ENCODE measurements around the gene CHST2. TPM values are rescaled to one million over a fixed set of nuclear protein-coding genes. Genes with fewer than 3 reads are reported as not detected.

CHST2 gene
- total RNA-seq, 4 donors from 2014 or later = 1.6 to 9.8 (median 5.1) TPM

DNA sequence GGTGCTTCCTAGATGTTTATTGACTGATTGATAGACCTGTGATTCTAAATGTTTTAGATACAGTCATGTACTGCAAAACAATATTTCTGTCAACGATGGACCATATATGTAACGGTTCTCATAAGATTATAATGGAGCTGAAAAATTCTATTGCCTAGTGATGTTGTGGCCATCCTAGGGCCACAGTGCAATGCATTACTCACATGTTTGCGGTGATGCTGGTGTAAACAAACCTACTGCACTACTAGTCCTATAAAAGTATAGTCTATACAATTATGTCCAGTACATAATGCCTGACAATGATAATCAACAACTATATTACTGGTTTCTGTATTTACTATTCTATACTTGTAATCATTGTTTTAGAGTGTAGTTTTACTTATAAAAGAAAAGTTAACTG lies 46.8 kb downstream of the CHST2 start:
- WGBS, 2 donors (ENCODE audit: low coverage in 1 of 2) = 91 to 100% methylated on average over 1 to 3 of the region's 3 CpGs
- H3K27me3 ChIP-seq = no peaks in the 10 kb centered on the region
- no peak for ATAC-seq
- no peak overlapping the region for H3K27ac ChIP-seq
- no peaks in the 10 kb centered on the region for H3K4me1 ChIP-seq
- no peaks in the 10 kb centered on the region for H3K36me3 ChIP-seq
- H3K9me3 ChIP-seq = no peaks in the 10 kb centered on the region
- H3K4me3 ChIP-seq = no peak overlapping the region
- TF ChIP-seq POLR2AphosphoS5 (IDR thresholded peaks at IDR 0.05) (no peak), EP300 (IDR thresholded peaks at IDR 0.05) (no peak), POLR2A (IDR thresholded peaks at IDR 0.05) (no peak)
- TF ChIP-seq, protein P1, sequence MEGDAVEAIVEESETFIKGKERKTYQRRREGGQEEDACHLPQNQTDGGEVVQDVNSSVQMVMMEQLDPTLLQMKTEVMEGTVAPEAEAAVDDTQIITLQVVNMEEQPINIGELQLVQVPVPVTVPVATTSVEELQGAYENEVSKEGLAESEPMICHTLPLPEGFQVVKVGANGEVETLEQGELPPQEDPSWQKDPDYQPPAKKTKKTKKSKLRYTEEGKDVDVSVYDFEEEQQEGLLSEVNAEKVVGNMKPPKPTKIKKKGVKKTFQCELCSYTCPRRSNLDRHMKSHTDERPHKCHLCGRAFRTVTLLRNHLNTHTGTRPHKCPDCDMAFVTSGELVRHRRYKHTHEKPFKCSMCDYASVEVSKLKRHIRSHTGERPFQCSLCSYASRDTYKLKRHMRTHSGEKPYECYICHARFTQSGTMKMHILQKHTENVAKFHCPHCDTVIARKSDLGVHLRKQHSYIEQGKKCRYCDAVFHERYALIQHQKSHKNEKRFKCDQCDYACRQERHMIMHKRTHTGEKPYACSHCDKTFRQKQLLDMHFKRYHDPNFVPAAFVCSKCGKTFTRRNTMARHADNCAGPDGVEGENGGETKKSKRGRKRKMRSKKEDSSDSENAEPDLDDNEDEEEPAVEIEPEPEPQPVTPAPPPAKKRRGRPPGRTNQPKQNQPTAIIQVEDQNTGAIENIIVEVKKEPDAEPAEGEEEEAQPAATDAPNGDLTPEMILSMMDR (IDR thresholded peaks at IDR 0.05) = no peak

DNA sequence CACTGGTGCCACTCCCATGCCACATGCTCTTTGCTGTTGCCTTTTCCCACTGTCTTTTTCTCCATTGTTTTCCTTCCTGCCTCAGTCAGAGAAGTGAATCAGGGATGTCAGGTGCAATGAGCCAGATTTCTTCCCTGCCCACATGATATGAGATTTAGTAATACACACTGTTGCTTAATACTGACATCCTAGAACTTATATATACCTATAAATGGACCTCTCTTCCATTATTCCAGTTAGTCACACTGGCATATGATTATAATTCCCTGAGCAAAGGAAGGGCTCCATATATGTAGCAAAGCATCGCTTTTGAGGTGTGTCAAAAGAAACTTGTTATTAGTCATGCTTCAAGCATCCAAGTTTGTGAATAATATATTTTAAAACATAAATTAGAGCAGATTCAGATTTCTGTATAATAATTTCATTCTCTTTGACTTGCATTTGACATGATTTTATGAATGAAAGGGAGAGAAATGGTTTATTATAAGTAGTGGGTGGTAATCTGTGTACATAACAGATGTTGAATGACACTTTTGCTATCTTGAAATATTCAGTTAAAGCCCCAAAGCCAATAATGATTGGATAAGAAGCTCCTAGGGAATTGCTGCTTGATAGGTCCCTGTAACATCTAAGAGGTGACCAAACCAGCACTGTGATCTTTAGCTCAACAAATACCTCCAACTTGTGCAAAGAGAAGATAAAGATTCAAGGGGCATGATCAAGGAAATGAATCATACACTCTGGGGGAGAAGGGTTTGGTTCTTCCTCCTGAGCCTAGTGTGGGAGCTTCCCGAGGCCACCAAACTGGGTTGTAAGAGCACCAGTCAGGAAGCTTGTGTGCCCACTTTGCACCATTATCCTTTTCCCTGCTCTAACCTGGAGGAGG lies 48.6 kb downstream of the CHST2 start:
- Histone ChIP-seq H3K36me3 (no peaks in the 10 kb centered on the region), H3K9me3 (peaks cover 0 to 7% (median 0%) of the 10 kb centered on the region in 3 donors), H3K27ac (no peak overlapping the region), H3K27me3 (no peaks in the 10 kb centered on the region), H3K4me1 (no peaks in the 10 kb centered on the region), H3K4me3 (no peak overlapping the region)
- TF ChIP-seq POLR2AphosphoS5 (IDR thresholded peaks at IDR 0.05) (no peak), EP300 (IDR thresholded peaks at IDR 0.05) (no peak), POLR2A (IDR thresholded peaks at IDR 0.05) (no peak)
- TF ChIP-seq, protein P1 (IDR thresholded peaks at IDR 0.05) = no peak
- no peak for ATAC-seq
- 80 to 90% methylated on average over 2 of the region's 2 CpGs for WGBS, 2 donors (ENCODE audit: low coverage in 1 of 2)

DNA sequence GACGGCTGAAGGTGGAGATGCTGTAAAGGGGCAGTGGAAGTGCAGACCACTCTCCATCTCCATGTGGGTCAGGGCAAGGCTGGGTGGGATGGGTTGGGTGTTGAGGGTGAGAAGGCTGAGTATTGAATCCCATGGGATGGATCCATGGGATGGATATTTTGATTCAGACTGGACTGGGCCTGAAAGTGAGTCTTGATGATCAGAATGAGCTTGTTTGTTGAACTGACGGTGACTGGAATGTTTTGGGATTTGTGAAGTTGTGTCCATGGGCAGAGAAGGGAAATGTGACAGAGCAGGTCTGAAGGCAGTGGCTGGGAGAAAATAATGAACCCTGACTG lies 49.3 kb downstream of the CHST2 start:
- ATAC-seq = no peak
- Histone ChIP-seq H3K36me3 (no peaks in the 10 kb centered on the region), H3K4me3 (no peak overlapping the region), H3K27ac (no peak overlapping the region), H3K9me3 (peaks cover 0 to 12% (median 0%) of the 10 kb centered on the region in 3 donors), H3K4me1 (no peaks in the 10 kb centered on the region), H3K27me3 (no peaks in the 10 kb centered on the region)
- 87 to 88% methylated on average over 1 to 2 of the region's 2 CpGs for WGBS, 2 donors (ENCODE audit: low coverage in 1 of 2)
- TF ChIP-seq, protein P1 (IDR thresholded peaks at IDR 0.05) = no peak
- TF ChIP-seq POLR2AphosphoS5 (IDR thresholded peaks at IDR 0.05) = no peak
- no peak for TF ChIP-seq EP300 (IDR thresholded peaks at IDR 0.05)
- no peak for TF ChIP-seq POLR2A (IDR thresholded peaks at IDR 0.05)

DNA sequence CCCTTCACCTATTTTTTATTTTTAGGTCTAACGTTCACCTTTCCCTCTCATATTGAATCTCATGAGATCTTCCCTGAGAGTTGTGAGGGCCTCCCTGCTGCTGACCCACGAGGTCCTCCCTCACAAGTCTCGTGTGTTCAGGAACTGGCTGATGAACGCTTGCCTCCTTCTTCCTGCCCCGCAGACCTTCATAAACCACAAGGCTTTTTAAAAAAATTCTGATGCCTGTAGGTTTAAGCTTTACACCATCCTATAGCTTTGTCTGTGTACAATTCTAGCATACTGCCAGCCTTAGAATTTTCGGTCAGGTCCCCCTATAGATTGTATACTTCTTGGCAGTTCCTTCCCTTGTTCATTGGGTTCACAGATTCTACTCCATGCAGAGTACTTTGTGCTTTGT lies 50.5 kb downstream of the CHST2 start:
- 68 to 78% methylated on average over 4 to 5 of the region's 6 CpGs for WGBS, 2 donors (ENCODE audit: low coverage in 1 of 2)
- H3K9me3 ChIP-seq = peaks cover 0 to 16% (median 0%) of the 10 kb centered on the region in 3 donors
- TF ChIP-seq EP300 (IDR thresholded peaks at IDR 0.05) = no peak
- TF ChIP-seq POLR2A (IDR thresholded peaks at IDR 0.05) = no peak
- TF ChIP-seq, protein P1 (IDR thresholded peaks at IDR 0.05) = no peak
- TF ChIP-seq POLR2AphosphoS5 (IDR thresholded peaks at IDR 0.05) = no peak
- H3K27ac ChIP-seq = no peak overlapping the region
- no peaks in the 10 kb centered on the region for H3K27me3 ChIP-seq
- H3K4me3 ChIP-seq = no peak overlapping the region
- H3K4me1 ChIP-seq = no peaks in the 10 kb centered on the region
- no peak for ATAC-seq
- no peaks in the 10 kb centered on the region for H3K36me3 ChIP-seq

DNA sequence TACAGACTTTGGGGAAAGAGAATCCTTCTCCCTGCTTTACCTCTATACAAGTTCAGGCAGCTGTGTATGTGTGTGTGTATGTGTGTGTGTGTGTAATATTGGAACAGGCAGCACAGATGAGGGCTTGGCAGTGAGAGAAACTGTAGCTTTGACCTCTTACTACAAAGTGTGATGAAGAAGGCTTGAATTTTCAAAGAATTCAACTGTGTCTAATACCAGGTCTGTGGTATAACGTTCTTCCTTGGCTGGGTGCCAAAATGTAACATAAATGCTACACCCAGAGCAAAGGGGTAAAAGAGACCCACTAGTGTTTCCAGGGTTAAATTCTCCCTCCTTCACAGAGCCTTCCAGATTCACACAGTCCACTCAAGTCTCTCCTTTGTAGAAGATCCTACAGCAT lies 51.1 kb downstream of the CHST2 start:
- Histone ChIP-seq H3K36me3 (no peaks in the 10 kb centered on the region), H3K27ac (no peak overlapping the region), H3K4me1 (no peaks in the 10 kb centered on the region), H3K4me3 (no peak overlapping the region), H3K9me3 (peaks cover 0 to 16% (median 0%) of the 10 kb centered on the region in 3 donors), H3K27me3 (no peaks in the 10 kb centered on the region)
- no peak for ATAC-seq
- 8 to 20% methylated on average over 1 of the region's 1 CpG for WGBS, 2 donors (ENCODE audit: low coverage in 1 of 2)
- TF ChIP-seq POLR2AphosphoS5 (IDR thresholded peaks at IDR 0.05) = no peak
- no peak for TF ChIP-seq EP300 (IDR thresholded peaks at IDR 0.05)
- TF ChIP-seq, protein P1 (IDR thresholded peaks at IDR 0.05) = no peak
- no peak for TF ChIP-seq POLR2A (IDR thresholded peaks at IDR 0.05)

Data from gastroesophageal sphincter (tissue), 4 donors.